Parathyroid adenoma (tissue), 2 donors: ENCODE measurements around the gene UROD.

ENCODE experiments used
- H2AFZ ChIP-seq: fragments of 300-600 bp; sonication (generic); one replicate; pipeline ENCODE4 v1.7.0; 2017; ENCODE audit warnings: antibody characterized with exemption, mild to moderate bottlenecking
- H3K27ac ChIP-seq: fragments of 300-600 bp; sonication (generic); one replicate; pipeline ENCODE4 v1.7.0; 2017
- H3K27me3 ChIP-seq: fragments of 300-600 bp; sonication (generic); one replicate; pipeline ENCODE4 v1.7.0; 2017; ENCODE audit warnings: low read length; ENCODE audit not compliant: control insufficient read depth, insufficient read depth
- H3K36me3 ChIP-seq: fragments of 300-600 bp; sonication (generic); one replicate; pipeline ENCODE4 v1.7.0; 2017; ENCODE audit warnings: low read length; ENCODE audit not compliant: control insufficient read depth, insufficient read depth
- H3K4me1 ChIP-seq: fragments of 300-600 bp; sonication (generic); one replicate; pipeline ENCODE4 v1.7.0; 2017; ENCODE audit warnings: control low read depth
- H3K4me2 ChIP-seq: fragments of 300-600 bp; sonication (generic); one replicate; pipeline ENCODE4 v1.7.0; 2017; ENCODE audit warnings: low read length
- H3K4me3 ChIP-seq: fragments of 300-600 bp; sonication (generic); one replicate; pipeline ENCODE4 v1.7.0; 2017; ENCODE audit warnings: low read depth, low read length
- H3K79me2 ChIP-seq: fragments of 300-600 bp; sonication (generic); one replicate; pipeline ENCODE4 v1.7.0; 2017; ENCODE audit warnings: control low read depth
- H3K9ac ChIP-seq: fragments of 300-600 bp; sonication (generic); one replicate; pipeline ENCODE4 v1.7.0; 2017; ENCODE audit warnings: mild to moderate bottlenecking
- H3K9me3 ChIP-seq: fragments of 300-600 bp; sonication (generic); one replicate; pipeline ENCODE4 v1.7.0; 2017; ENCODE audit warnings: low read length; ENCODE audit not compliant: control insufficient read depth
- CTCF ChIP-seq: fragments of 300-600 bp; sonication (generic); IDR thresholded peaks from one replicate; pipeline ENCODE4 v1.7.0; 2017; ENCODE audit warnings: antibody characterized with exemption, mild to moderate bottlenecking
- donor health status: primary hyperparathyroidism.

The UROD gene

GRCh38 chr1:45003741-45004140, 8.3 kb upstream of the UROD start:
- TF ChIP-seq CTCF = no peak
- Histone ChIP-seq H3K27me3 (no peaks in the 10 kb centered on the region), H3K9me3 (no peaks in the 10 kb centered on the region), H3K4me2 (no peak overlapping the region), H3K36me3 (no peaks in the 10 kb centered on the region), H3K4me1 (no peaks in the 10 kb centered on the region), H2AFZ (no peak overlapping the region), H3K79me2 (no peaks in the 10 kb centered on the region), H3K27ac (no peak overlapping the region), H3K4me3 (no peak overlapping the region), H3K9ac (no peak overlapping the region)

- no peak for TF ChIP-seq CTCF
- Histone ChIP-seq H3K27ac (no peak overlapping the region), H3K4me3 (no peak overlapping the region), H3K9me3 (no peaks in the 10 kb centered on the region), H2AFZ (no peak overlapping the region), H3K36me3 (no peaks in the 10 kb centered on the region), H3K9ac (no peak overlapping the region), H3K4me2 (no peak overlapping the region), H3K79me2 (no peaks in the 10 kb centered on the region), H3K27me3 (no peaks in the 10 kb centered on the region), H3K4me1 (no peaks in the 10 kb centered on the region)
Measured at GRCh38 chr1:45004281-45004920, 7.7 kb upstream of the UROD start.

GRCh38 chr1:45005761-45006160, 6.3 kb upstream of the UROD start:
- H3K27me3 ChIP-seq = no peaks in the 10 kb centered on the region
- H3K36me3 ChIP-seq = no peaks in the 10 kb centered on the region
- H3K27ac ChIP-seq = no peak overlapping the region
- no peak overlapping the region for H3K4me2 ChIP-seq
- no peak overlapping the region for H3K4me3 ChIP-seq
- no peak for TF ChIP-seq CTCF
- no peak overlapping the region for H2AFZ ChIP-seq
- H3K9ac ChIP-seq = no peak overlapping the region
- H3K79me2 ChIP-seq = no peaks in the 10 kb centered on the region
- peaks cover 4% of the 10 kb centered on the region for H3K4me1 ChIP-seq
- H3K9me3 ChIP-seq = no peaks in the 10 kb centered on the region

- no peak overlapping the region for H3K4me2 ChIP-seq
- H3K27me3 ChIP-seq = no peaks in the 10 kb centered on the region
- no peaks in the 10 kb centered on the region for H3K79me2 ChIP-seq
- H2AFZ ChIP-seq = no peak overlapping the region
- no peak for TF ChIP-seq CTCF
- H3K4me1 ChIP-seq = peaks cover 4% of the 10 kb centered on the region
- H3K9me3 ChIP-seq = no peaks in the 10 kb centered on the region
- no peak overlapping the region for H3K4me3 ChIP-seq
- no peak overlapping the region for H3K27ac ChIP-seq
- H3K9ac ChIP-seq = no peak overlapping the region
- no peaks in the 10 kb centered on the region for H3K36me3 ChIP-seq
Measured at GRCh38 chr1:45007311-45007710, 4.7 kb upstream of the UROD start.

- Histone ChIP-seq H3K9me3 (no peaks in the 10 kb centered on the region), H3K9ac (no peak overlapping the region), H3K27me3 (no peaks in the 10 kb centered on the region), H3K79me2 (no peaks in the 10 kb centered on the region), H3K4me3 (no peak overlapping the region), H3K36me3 (no peaks in the 10 kb centered on the region), H3K4me1 (peaks cover 4% of the 10 kb centered on the region), H3K27ac (no peak overlapping the region), H3K4me2 (no peak overlapping the region), H2AFZ (no peak overlapping the region)
- no peak for TF ChIP-seq CTCF
Measured at GRCh38 chr1:45008076-45008475, 4.0 kb upstream of the UROD start.
